HG03060 (cell line): ENCODE data around the gene CPA3.

Experiments used
- ATAC-seq: cut with Tn5 transposase; IDR thresholded peaks from one replicate; pipeline ENCODE4 v1.9.1; 2021; ENCODE audit warnings: low read depth, moderate number of reproducible peaks; ENCODE audit not compliant: unreplicated experiment

Gene CPA3, protein sequence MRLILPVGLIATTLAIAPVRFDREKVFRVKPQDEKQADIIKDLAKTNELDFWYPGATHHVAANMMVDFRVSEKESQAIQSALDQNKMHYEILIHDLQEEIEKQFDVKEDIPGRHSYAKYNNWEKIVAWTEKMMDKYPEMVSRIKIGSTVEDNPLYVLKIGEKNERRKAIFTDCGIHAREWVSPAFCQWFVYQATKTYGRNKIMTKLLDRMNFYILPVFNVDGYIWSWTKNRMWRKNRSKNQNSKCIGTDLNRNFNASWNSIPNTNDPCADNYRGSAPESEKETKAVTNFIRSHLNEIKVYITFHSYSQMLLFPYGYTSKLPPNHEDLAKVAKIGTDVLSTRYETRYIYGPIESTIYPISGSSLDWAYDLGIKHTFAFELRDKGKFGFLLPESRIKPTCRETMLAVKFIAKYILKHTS

DNA sequence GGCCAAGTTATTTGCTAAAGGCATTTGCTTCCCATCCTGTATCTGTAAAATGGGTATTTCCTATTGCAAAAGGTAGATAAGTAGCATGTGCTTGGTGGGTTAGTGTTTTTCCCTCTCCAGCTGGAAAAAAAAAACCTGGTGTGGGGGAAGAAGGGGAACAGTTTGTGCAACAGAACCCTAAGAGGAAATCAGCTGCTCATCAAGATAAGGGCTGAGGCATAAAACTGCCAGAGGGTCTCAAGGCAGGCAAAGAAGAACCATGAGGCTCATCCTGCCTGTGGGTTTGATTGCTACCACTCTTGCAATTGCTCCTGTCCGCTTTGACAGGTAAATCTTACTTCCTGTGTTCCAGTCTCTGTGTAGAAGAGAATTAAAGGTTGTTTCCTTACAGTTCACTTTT is at the start of gene CPA3:
TSS of gene CPA3 (plus strand) at position 248 of the 400 bp plus-strand sequence. CDS start at position 260, 12 bp downstream.
- ATAC-seq: no peak

DNA sequence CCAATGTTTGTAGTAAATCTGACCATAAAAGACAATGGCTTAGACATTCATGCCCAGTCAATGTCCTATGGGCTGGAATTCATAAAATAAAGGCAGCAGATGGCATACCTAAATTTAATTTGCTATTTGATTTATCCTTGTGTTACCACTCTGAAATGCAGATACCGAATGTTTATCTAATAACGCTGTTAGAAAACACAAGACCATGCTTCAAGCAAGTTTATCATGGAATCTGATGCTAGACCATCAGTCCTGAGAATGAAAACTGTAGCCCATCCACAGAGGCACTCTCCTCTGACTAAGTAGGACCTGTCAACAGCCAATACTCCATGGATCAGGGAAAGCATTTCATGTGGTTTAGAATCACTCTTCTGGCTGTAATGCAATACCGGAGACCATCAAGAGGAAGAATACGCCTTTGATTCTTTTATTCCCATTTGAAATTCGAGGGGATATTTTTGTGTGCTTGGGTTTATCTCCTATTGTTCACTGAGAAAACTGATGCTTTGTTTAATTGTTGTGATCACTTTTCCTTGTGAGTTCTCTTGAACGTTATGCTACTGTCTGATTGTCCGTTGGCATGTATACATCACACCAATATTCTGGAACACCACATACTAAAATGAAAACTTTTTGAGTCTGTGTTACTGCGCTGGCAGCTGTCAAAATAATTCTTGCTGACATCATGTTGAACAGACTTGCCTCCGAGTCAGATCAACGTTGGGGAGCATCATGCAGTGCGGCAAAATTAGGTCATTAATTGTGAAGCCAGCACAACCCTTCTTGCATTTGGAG is 49.6 kb upstream of the CPA3 start:
- ATAC-seq: no peak

DNA sequence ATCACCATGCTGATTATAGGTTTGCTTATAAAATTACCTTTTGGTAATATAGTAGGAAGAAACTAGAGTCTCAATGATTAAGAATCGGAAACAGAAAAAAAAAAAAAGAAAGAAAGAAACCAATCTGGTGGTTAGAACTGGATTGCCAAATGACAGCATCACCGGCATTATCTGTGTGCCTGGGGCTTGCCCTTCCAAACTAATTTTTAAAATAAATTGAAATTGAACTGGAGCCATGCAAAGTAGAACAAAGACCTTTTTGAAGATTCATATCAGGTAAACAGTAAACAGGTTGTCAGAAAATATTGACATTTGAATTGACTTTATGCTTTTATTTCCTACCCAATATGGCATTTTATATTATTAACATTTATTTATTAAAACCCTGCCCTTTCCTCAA is 48.7 kb upstream of the CPA3 start:
- no peak for ATAC-seq

DNA sequence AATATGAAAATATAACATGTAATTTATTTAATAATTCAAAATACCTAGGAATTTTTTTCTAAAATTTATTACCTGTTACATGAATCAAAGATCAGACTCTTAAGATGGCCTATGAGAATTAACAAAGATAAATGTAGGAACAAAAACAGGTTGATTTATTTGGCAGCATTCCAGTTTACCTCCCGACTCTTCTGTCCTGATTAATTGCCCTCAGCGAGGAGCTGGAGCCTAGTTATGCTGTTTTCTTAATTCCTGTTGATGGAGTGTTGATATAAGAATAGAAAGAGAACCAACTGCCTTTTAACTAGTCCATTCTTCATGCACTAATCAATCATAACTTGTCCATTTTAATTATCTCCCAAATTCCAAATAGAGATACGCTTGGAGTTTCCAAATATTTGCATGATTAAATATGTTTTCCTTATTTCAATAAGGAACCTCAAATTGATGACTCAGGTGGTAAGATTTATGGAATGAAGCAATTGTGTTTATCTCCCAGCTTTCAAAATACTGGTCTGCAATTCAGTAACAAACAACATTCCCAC is 48.0 kb upstream of the CPA3 start:
- no peak for ATAC-seq

DNA sequence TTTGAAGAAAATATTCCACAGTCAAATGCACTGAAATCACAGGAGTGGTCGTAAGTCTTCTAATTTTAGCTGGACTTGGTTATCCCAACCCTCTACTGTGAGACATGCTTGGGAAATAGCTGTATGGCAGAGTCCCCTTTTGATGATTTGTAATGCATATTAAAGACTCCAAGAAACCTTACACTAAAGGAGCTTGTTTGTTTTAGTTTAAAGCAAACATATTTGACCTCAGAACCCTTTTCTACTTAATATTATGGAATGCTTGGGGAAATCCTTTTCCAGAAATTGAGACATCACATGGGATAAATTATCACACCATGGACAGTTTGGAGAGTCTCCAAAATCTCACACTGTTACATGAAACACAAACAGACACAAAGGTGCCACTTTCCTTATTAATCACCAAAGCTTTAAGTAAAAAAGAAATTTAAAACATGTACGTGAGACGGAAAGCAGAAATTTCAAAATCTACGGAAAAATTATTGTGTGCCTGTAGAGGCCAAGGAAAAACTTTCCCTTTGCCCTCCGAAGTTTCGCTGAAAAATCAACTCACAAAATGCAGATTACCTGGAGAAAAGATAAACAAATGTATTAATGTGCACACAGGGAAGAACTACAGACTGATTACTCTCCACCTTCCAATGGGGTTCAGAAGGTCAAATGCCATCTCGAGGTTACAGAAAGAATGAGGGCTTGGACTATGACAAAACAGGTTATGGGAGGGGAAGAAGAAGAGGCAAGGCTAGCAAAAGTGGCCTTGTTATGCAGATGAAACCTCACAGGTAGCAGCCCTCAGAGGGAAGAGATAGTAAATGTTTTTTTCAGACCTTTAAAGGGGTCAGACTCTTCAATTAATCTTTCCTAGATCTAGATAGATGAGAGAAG is 44.5 kb upstream of the CPA3 start:
- no peak for ATAC-seq

DNA sequence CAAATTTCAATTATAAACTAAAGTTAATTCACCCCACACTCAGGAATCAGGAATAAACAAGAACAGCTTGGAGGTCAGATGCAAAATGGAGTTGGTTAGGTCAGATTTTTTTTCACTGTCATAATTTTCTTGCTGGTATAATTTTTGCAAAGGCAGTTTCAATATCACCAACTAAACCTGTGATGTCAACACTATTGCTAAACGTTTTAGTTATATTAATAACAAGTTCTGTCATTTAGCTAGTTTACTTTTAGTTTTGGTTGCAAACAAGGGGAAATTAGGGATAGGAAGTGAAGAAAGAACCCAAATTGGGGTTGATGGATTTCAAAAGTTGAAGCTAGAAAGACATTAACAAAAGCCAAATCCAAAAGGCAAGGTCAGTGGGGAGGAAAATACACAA is 42.1 kb upstream of the CPA3 start:
- ATAC-seq: no peak

DNA sequence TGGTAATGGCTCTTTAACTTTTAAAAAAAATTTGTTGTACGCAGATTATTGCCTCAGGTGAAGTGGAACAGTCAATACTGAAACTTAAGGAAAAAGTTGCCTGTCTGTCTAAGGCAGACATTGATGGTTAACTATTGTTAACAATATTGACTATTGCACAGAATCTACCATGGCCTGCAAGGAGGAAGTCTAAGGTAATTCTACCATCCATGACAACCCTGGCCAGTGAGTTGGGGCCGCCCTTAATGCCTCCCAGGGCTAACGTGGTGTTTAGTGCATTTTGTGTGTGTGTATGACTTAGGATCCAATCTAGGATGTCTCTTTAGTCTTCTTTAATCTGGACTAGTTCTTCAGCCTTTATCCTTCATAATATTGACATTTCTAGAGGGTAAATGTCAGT is 39.6 kb upstream of the CPA3 start:
- ATAC-seq: no peak

DNA sequence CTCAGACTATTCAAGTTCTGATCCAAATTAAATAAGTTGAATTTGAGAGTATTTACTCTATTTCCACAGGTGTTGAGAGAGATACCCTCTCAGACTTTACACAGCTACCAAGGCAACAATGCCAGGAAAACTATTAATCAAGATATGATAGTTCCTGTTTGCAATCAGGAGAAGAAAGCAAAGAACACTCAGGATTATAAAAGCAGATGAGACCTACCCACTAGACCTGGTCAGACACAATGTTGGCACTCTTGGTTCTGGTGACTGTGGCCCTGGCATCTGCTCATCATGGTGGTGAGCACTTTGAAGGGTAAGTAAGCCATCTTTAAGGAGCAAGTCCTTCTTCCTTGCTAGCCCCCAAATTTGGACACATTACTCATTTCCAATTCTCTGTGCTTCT is 37.5 kb upstream of the CPA3 start, which contains the start of gene CPB1:
TSS of gene CPB1 (plus strand) at position 227 of the 400 bp plus-strand sequence. CDS start at position 240, 13 bp downstream.
- no peak for ATAC-seq

DNA sequence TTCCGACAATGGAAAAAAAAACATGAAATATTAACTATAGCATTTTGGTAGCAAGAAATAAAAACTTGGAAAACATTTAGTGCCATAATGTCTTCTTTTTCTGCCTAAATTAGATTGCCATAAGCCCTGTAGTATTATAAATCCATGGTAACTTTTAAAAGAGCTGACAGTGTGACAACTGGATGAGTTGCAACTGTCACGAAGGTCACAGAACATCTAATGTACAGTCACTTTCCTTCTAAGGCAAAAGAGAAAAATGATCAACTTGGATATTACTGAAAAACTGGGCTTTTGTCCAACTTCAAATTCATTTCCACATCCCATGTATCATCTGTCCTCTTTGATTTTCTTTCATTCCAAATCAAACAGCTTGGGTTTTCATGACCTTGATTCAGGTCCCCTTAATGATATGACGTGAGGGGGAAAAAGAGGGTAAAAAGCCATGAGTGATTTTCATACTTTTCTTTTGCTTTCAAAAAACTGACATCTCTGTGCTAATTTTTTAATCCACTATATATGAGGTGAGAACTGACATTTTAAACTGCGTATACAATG is 36.9 kb upstream of the CPA3 start:
- ATAC-seq: no peak

DNA sequence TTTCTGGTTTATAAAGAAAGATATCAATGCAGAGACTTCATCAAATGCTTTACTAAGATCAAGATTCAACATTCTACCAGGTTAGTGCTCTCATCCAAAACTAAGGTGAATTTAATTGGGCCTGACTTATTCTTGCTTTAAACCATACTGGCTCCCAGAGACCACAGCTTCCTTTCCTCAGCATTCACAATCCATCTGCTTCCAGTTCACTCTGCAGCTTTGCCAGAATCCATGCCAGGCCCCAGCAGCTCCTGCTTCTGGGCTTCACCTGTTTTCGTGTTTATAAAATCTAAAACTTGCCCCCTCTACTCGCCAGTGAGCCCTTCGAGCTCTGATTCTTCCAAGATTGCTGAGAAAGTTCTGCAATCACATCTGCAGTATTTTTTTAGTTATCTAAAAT is 35.2 kb upstream of the CPA3 start:
- no peak for ATAC-seq

DNA sequence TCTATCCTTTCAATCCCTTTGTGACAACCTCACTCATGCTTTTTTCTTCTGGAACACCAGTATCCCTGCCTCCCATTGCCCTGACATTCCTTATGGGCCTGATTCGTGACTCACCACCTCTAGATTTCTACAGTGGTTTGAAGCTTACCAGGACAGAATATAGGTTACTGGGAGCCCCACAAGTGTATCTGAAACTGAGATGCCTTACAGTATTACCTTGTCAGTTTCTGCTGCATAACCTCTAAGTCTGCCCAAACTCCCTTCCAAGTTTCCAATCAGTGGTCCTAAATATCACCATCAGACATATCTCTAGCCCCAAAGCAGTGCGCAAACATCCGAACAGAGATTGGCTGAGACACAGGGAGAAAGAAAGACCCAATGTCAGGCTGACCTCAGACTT is 31.9 kb upstream of the CPA3 start:
- ATAC-seq: no peak

DNA sequence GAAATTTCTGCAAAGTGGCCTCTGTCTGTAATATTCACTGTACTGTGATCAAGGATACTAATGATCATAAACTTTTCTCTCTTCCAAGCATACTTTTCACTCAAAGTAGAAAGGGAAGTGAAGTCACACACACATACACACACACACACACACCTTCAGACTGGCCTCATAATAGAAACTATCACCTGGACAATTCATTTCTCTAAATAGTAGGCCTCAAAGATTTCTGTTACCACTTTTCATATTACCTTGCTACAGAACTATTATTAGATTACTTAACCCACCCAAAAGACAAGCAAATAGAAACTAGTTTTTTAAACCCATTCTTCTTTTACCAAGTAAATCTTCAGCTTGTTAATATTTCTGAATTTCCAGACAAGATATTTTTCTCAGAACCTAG is 25.3 kb upstream of the CPA3 start:
- no peak for ATAC-seq

DNA sequence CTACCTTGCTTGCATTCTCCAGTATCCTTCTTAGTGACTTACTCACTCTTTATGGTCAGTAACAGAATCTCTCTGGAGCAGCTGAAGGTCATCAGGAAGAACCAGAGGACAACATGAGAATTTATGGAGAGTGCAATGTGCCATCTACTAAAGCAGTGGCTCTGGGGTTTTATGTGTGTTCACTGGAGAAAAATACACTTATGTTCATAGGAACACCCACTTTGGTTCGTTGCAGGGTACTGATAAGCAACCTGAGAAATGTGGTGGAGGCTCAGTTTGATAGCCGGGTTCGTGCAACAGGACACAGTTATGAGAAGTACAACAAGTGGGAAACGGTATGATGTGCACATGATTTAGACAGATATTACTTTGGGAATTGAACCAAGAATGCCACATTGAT is 24.6 kb upstream of the CPA3 start:
- no peak for ATAC-seq

DNA sequence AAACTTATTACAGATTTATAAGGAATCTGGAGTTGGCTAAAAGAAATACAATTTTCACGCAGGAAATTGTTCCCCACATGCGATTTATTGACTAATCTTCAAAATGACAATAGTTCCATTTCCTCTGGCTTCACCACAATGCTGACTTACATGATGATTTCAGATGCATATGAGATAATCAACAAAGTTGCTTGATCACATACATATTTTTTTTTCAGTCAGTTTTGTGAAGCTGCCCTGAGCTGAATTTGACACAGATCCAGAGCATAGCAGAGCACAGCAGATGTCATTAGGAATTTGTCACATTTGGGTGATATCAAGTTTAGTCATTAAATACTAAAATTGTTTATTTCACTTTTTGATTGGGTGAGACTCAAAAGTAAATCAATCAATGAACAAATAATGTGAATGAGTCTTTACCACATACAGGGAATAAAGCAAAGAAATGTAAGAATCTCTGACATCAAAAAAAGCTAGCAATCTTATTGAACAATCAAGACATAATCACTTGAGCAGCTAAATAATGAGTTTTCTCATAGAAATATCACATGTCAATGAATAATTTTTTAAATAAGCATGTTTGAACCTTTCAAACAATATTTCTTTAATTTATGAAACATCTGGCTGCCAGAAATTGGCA is 19.2 kb upstream of the CPA3 start:
- ATAC-seq: no peak

DNA sequence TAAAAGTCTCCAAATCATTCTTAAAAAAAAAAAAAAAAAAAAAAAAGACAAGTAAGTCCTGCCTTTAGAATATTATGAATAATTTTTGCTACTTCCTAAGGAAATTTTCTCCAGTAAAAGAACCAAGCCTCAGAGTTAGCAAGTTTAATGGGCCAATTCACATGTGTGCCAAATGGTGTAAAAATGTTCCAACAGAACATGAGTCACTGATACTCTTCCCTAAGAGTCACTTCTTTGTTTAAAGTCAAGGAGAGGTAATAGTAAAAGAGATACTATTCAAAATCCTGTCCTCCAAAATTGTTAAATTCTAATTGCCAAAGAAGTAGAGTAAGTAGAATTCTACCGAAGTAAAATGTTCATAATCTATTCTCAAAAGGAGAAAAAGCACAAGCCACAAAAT is 17.7 kb upstream of the CPA3 start:
- ATAC-seq: no peak

DNA sequence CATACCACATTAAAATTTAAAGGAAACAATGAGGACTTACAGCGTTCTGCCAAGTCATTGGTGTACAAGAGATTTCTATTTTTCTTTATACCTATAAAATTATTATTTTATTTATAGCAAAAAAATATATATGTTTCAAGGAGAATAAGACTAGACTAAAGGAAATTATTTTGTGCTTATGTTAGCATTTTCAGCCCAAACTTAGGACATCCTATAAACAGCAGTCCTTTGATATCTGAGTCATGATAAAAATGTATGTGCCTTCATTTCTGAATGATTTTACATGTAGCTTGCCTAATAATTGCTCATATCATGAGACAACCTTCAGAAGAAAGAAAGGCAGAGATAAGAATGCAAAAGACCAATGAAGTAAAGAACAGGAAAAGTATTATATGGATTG is 16.7 kb upstream of the CPA3 start:
- no peak for ATAC-seq

DNA sequence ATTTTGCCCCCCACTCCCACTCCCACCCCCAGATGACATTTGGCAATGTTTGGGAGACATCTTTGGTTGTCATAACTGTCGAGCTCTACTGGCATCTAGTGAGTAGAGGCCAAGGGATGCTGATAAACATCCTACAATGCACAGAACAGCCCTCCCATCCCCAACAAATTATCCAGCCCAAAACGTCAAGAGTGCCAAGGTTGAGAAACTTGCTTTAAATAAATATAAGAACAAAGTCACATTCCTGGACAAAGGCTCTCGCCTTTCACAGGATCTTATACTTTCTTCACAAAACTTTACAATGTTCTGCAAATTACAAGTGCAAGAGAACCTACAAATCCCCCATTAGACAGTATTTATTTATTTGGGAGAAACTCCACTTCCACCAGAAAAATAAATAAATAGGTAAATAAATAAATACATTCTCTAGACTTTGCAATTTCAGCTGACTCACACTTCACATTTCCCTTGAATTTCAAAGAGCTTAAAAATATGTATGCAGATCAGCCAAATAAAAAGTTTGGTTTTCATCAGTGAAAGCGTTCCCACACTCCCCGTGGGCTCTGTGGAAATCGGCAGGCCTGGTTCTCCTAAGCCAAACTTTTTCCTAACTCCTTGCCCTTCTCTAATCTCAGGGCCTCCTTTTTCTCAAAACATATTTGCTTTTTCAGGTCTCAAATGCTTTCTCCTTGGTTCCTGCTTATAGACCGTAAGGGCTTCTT is 12.7 kb upstream of the CPA3 start:
- ATAC-seq: no peak

DNA sequence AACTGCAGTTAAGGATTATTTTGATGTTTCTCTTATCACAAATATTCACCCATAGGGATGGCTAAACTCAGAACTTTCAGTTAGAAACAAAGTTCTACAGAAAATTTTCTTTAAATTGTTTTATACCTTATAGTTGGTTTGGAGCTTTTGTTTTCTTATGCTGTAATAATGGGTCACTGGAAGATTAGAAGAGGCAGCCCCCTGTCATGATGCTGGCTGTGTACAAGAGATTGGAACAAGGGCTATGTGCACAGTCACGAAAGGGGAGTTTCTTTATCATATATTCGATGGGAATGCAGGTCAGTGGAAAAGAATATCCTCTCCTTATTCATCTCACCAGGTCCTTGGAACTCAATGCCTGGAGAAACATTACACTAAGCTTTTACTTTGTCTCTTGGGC is 12.0 kb upstream of the CPA3 start:
- ATAC-seq: no peak

DNA sequence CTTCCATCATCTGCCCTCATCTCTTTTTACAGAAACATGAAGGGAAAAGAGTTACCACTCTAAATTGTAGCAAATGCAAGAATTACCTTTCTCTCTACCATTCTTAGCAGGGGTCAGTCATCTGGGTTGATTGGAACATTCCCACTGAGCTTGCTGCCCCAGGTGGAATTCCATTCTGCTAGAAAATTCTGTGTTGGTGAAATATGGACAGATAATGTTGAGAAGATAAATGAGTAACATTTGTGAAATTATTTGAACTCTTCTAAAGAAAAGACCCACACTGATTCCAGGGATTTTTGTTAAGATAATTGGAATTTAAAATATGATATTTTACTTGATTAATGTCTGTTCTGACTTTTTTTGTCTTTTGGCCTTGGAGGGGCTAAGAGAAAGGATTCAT is 11.0 kb upstream of the CPA3 start:
- ATAC-seq: no peak
